Trophoblast cell (in vitro differentiated cells and primary cell): ENCODE measurements around the gene TMEM121B.
A peak's percentile ranks its signal among the peaks of the same experiment; 100 is the strongest.

Experiments used
- DNase-seq, 2 donors: peaks; one replicate each; pipeline ENCODE4 v3.0.0-alpha.2; 2016
- H2AFZ ChIP-seq: 2 replicates; pipeline ENCODE4 v1.6.1; 2013; ENCODE audit warnings: low read length, moderate library complexity, mild to moderate bottlenecking; ENCODE audit not compliant: insufficient read depth, poor library complexity
- H2AK5ac ChIP-seq: 2 replicates; pipeline ENCODE4 v1.6.1; 2013; ENCODE audit warnings: mild to moderate bottlenecking, low read length
- H2BK120ac ChIP-seq: 2 replicates; pipeline ENCODE4 v1.6.1; 2013; ENCODE audit warnings: low read length, mild to moderate bottlenecking, moderate library complexity; ENCODE audit not compliant: insufficient read depth, poor library complexity
- H2BK12ac ChIP-seq: 2 replicates; pipeline ENCODE4 v1.6.1; 2013; ENCODE audit warnings: mild to moderate bottlenecking, low read length, moderate library complexity
- H2BK5ac ChIP-seq: 2 replicates; pipeline ENCODE4 v1.6.1; 2013; ENCODE audit warnings: low read length, low read depth, moderate library complexity, mild to moderate bottlenecking; ENCODE audit not compliant: poor library complexity
- H3K14ac ChIP-seq: 2 replicates; pipeline ENCODE4 v1.6.1; 2013; ENCODE audit warnings: mild to moderate bottlenecking, low read length
- H3K18ac ChIP-seq: 2 replicates; pipeline ENCODE4 v1.6.1; 2013; ENCODE audit warnings: mild to moderate bottlenecking, low read length
- H3K23ac ChIP-seq: 2 replicates; pipeline ENCODE4 v1.6.1; 2013; ENCODE audit warnings: low read length
- H3K27ac ChIP-seq: 2 replicates; pipeline ENCODE4 v1.5.1; 2013; ENCODE audit warnings: low read depth, mild to moderate bottlenecking, inconsistent platforms, low read length, moderate library complexity
- H3K27me3 ChIP-seq: 2 replicates; pipeline ENCODE4 v1.6.1; 2013; ENCODE audit warnings: inconsistent platforms, mild to moderate bottlenecking, low read length, moderate library complexity; ENCODE audit not compliant: insufficient read depth
- H3K36me3 ChIP-seq, 2 experiments: 1 replicate in 1 of 2; 2 replicates in 1 of 2; pipeline ENCODE4 v1.6.1; 2013; ENCODE audit warnings: low read length in 2 of 2, mild to moderate bottlenecking in 2 of 2, moderate library complexity in 1 of 2; ENCODE audit not compliant: insufficient read depth in 2 of 2, control insufficient read depth in 1 of 2
- H3K4ac ChIP-seq: 2 replicates; pipeline ENCODE4 v1.6.1; 2013; ENCODE audit warnings: low read depth, mild to moderate bottlenecking, low read length, moderate library complexity
- H3K4me1 ChIP-seq, 2 experiments: 1 replicate in 1 of 2; 2 replicates in 1 of 2; pipeline ENCODE4 v1.6.1; 2013; ENCODE audit warnings: low read length in 2 of 2, mild to moderate bottlenecking in 2 of 2, moderate library complexity in 1 of 2; ENCODE audit not compliant: insufficient read depth in 2 of 2, control insufficient read depth in 1 of 2
- H3K4me2 ChIP-seq: 2 replicates; pipeline ENCODE4 v1.6.1; 2013; ENCODE audit warnings: inconsistent platforms, mild to moderate bottlenecking, low read length, moderate library complexity
- H3K4me3 ChIP-seq: 2 replicates; pipeline ENCODE4 v1.5.1; 2013; ENCODE audit warnings: mild to moderate bottlenecking, low read depth, low read length, inconsistent platforms
- H3K79me1 ChIP-seq: one replicate; pipeline ENCODE4 v1.6.1; 2013; ENCODE audit warnings: low read length
- H3K79me2 ChIP-seq: 2 replicates; pipeline ENCODE4 v1.6.1; 2013; ENCODE audit warnings: low read length, mild to moderate bottlenecking; ENCODE audit not compliant: control insufficient read depth, insufficient read depth, poor library complexity
- H3K9ac ChIP-seq: 2 replicates; pipeline ENCODE4 v1.6.1; 2013; ENCODE audit warnings: mild to moderate bottlenecking, low read length
- H3K9me3 ChIP-seq: 2 replicates; pipeline ENCODE4 v1.6.1; 2013; ENCODE audit warnings: low read depth, mild to moderate bottlenecking, control low read depth, inconsistent platforms, low read length; ENCODE audit not compliant: insufficient read depth
- H4K12ac ChIP-seq: 2 replicates; pipeline ENCODE4 v1.6.1; 2013; ENCODE audit warnings: low read depth, mild to moderate bottlenecking, low read length, moderate library complexity
- H4K8ac ChIP-seq: 2 replicates; pipeline ENCODE4 v1.6.1; 2013; ENCODE audit warnings: low read depth, mild to moderate bottlenecking, low read length, moderate library complexity
- H4K91ac ChIP-seq: one replicate; pipeline ENCODE4 v1.6.1; 2013; ENCODE audit warnings: low read depth, mild to moderate bottlenecking, low read length, moderate library complexity
- WGBS: extraction: QIAGEN DNeasy Blood & Tissue Kit; methylation state at CpG from one replicate; pipeline ENCODE4 v1.1.7; 2013; ENCODE audit warnings: missing lambda C conversion rate; ENCODE audit not compliant: insufficient read length, insufficient coverage; ENCODE audit errors: extremely low coverage; 5-methylcytosine and 5-hydroxymethylcytosine counted together

Gene TMEM121B

DNA sequence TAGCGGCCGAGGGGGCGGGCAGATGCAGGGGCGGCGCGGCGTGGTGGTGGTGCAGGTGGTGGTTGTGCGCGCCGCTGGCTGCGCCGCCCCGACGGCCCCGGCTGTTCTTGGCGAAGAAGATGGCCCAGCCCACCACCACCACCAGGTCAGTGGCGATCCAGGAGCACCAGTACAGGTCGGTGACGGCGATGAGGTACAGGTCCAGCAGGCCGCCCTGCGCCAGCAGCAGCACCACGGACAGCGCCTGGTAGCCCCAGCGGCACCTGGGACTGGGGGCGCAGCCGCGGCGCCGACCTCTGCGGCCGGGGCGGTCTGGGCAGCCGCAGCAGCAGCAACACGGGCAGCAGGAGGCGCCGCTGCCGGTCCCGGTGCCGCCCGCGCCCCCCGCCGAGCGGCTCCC is 879 bp downstream of the TMEM121B start:
- Histone ChIP-seq H4K12ac (no peak overlapping the region), H3K36me3 (no peaks in the 10 kb centered on the region)

DNA sequence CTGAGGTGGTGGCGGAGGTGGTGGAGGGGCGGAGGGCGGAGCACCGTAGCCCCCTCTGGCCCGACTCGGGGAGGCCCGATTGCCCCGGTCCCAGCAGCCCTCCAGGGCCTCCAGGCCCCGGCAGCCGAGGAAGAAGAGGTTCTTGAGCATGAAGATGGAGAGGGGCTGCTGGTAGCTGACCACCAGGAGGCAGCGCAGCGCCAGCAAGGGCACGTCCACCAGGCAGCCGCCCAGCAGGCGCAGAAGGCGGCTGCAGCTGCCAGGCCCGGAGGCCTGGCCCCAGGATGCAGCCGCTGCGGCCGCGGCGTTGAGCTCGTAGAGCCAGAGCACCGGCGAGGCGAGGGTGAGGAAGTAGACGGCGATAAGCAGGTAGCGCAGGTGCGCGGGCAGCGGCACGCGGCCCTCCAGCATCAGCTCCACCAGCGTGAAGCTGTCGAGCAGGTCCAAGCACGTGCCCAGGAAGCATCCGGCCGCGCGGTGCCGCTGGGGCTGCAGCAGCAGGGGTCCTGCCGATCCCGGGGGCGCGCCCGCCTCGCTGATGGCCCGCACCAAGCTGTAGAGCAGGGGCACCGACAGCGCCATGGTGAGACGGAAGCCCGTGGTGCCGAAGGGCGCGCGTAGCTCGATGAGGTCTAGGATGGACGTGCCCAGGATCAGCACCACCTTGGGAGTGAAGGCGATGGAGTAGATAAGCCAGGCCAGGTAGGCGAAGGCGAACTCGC is 1.5 kb downstream of the TMEM121B start:
- Histone ChIP-seq H4K12ac (no peak overlapping the region), H3K9me3 (peaks cover 4% of the 10 kb centered on the region), H2BK12ac (no peak overlapping the region), H3K14ac (no peak overlapping the region), H3K4ac (no peak overlapping the region), H2BK120ac (no peak overlapping the region), H2BK5ac (no peak overlapping the region), H3K4me1 (peaks cover 5 to 8% of the 10 kb centered on the region in 2 experiments), H4K91ac (no peak overlapping the region), H3K18ac (no peak overlapping the region), H3K36me3 (no peaks in the 10 kb centered on the region), H2AFZ (no peak overlapping the region), H3K4me2 (no peak overlapping the region), H4K8ac (no peak overlapping the region), H3K9ac (no peak overlapping the region), H3K79me2 (no peaks in the 10 kb centered on the region), H3K27ac (no peak overlapping the region), H2AK5ac (no peak overlapping the region), H3K79me1 (no peaks in the 10 kb centered on the region), H3K27me3 (no peaks in the 10 kb centered on the region), H3K4me3 (no peak overlapping the region), H3K23ac (no peak overlapping the region)
- DNase-seq, result peak; percentile 33 to 57
- WGBS, result no CpG with 5 or more reads among the region's 63 CpGs

More for the DNA sequence above, 879 bp downstream of the TMEM121B start:
- Histone ChIP-seq H4K8ac (no peak overlapping the region), H3K9ac (no peak overlapping the region), H3K14ac (no peak overlapping the region), H3K4me3 (no peak overlapping the region), H3K27ac (no peak overlapping the region), H3K9me3 (peaks cover 4% of the 10 kb centered on the region), H2BK120ac (no peak overlapping the region), H3K4ac (no peak overlapping the region), H3K4me1 (peaks cover 5 to 8% of the 10 kb centered on the region in 2 experiments), H2BK5ac (no peak overlapping the region), H3K18ac (no peak overlapping the region), H3K27me3 (no peaks in the 10 kb centered on the region), H3K79me2 (no peaks in the 10 kb centered on the region), H3K79me1 (no peaks in the 10 kb centered on the region), H3K23ac (no peak overlapping the region), H2AK5ac (no peak overlapping the region), H2AFZ (no peak overlapping the region), H3K4me2 (peak overlapping the region; percentile 97), H4K91ac (no peak overlapping the region), H2BK12ac (no peak overlapping the region)
- WGBS, result no CpG with 5 or more reads among the region's 45 CpGs
- DNase-seq, result peak; percentile 40 to 61

DNA sequence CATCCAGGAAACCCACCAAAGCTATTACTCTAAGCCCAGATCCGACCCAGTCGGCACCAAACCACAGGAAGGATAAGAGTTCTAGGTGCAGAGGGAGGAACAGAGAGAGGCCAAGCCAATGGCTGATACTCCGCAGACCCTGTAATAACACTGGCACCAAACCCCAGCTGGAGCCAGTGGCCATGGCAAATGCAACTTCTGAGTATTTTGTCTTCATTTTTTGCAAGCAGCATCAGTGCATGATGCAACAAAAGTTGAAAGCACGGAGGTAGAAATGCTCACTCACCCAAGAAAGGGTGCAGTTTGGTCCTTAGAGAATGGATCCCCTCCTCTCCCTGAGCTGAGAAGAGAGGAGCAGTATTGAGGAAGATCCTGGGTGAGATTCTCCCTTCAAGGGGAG is 2.8 kb downstream of the TMEM121B start:
- Histone ChIP-seq H2BK5ac (no peak overlapping the region), H3K4me2 (no peak overlapping the region), H4K8ac (no peak overlapping the region), H3K4me3 (no peak overlapping the region), H4K12ac (no peak overlapping the region), H3K27me3 (no peaks in the 10 kb centered on the region), H3K79me1 (no peaks in the 10 kb centered on the region), H3K27ac (no peak overlapping the region), H3K79me2 (no peaks in the 10 kb centered on the region), H3K9ac (no peak overlapping the region), H3K18ac (no peak overlapping the region), H2AFZ (no peak overlapping the region), H2AK5ac (no peak overlapping the region), H2BK12ac (no peak overlapping the region), H4K91ac (no peak overlapping the region), H3K23ac (no peak overlapping the region), H3K4me1 (peaks cover 5 to 8% of the 10 kb centered on the region in 2 experiments), H3K4ac (no peak overlapping the region), H2BK120ac (no peak overlapping the region), H3K14ac (no peak overlapping the region), H3K9me3 (peaks cover 4% of the 10 kb centered on the region), H3K36me3 (no peaks in the 10 kb centered on the region)
- no peak for DNase-seq
- WGBS, result no CpG with 5 or more reads among the region's 4 CpGs

DNA sequence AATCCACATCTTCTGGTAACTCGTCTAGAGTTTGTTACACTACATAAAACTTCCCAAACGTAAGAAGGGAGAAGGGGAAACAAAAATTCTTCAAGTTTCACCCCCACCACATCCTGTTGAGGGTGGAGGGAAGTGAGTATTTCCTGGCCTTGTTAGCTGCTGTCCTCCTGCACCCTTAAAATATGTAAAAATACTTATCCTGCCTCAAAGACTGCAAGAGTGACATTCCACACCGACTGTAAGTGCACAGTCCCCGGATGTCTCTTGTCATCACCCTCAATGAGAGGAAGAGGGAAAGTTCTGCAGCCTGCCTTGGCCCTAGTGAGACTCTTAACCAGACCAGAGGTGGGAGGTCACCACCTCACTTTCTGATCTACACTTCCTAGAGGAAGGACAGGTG is 3.3 kb downstream of the TMEM121B start:
- WGBS, result no CpG with 5 or more reads among the region's 4 CpGs
- H2AFZ ChIP-seq, result no peak overlapping the region

More for the DNA sequence above, 3.3 kb downstream of the TMEM121B start:
- Histone ChIP-seq H2BK120ac (no peak overlapping the region), H2BK5ac (no peak overlapping the region), H3K27ac (no peak overlapping the region), H3K18ac (no peak overlapping the region), H2AK5ac (no peak overlapping the region), H4K8ac (no peak overlapping the region), H3K9me3 (peaks cover 4% of the 10 kb centered on the region), H3K79me1 (no peaks in the 10 kb centered on the region), H3K4ac (no peak overlapping the region), H3K4me2 (no peak overlapping the region), H3K4me3 (no peak overlapping the region), H3K4me1 (peaks cover 5 to 8% of the 10 kb centered on the region in 2 experiments), H3K23ac (no peak overlapping the region), H4K12ac (no peak overlapping the region), H3K36me3 (no peaks in the 10 kb centered on the region), H3K14ac (no peak overlapping the region), H3K79me2 (no peaks in the 10 kb centered on the region), H3K9ac (no peak overlapping the region), H3K27me3 (no peaks in the 10 kb centered on the region), H4K91ac (no peak overlapping the region), H2BK12ac (no peak overlapping the region)
- no peak for DNase-seq
